CD4-positive, alpha-beta T cell (primary cell): ENCODE data around the gene CTDSP2. TPM values are rescaled to one million over a fixed set of nuclear protein-coding genes. Genes with fewer than 3 reads are reported as not detected.
"Not testable (repeated sequence)": the region's sequence is repeated elsewhere in the genome, so short reads cannot be mapped to it uniquely, and the experiment has no call there.

Experiments
- ATAC-seq: fragments of 200-7000 bp; cut with Tn5 transposase; one replicate; pipeline ENCODE4 v1.10.0; 2022; ENCODE audit warnings: mild to moderate bottlenecking; ENCODE audit not compliant: poor library complexity
- CTCF ChIA-PET: fragments of 350-600 bp; sonication (Branson Sonifier 250); formaldehyde crosslinking; loops from one replicate; lab custom pipeline; 2021; ENCODE audit warnings: antibody characterized with exemption, inconsistent platforms; lab: Charles Lee
- POLR2A ChIA-PET: fragments of 350-600 bp; sonication (Branson Sonifier 250); formaldehyde crosslinking; loops from one replicate; lab custom pipeline; 2021; ENCODE audit warnings: antibody characterized with exemption, inconsistent platforms; lab: Charles Lee
- DNase-seq, 14 experiments: peaks; one replicate each; pipeline ENCODE4 v3.0.0-alpha.2; 2013 to 2020; ENCODE audit warnings: mixed read lengths in 2 of 14
- H3K27ac ChIP-seq, 2 donors: one replicate each; pipeline versions ENCODE4 v1.5.1 to v1.7.0; 2013; ENCODE audit warnings: low read length in 2 of 2, low read depth in 1 of 2, mild to moderate bottlenecking in 1 of 2
- H3K27me3 ChIP-seq, 2 experiments: 1 replicate in 1 of 2; 2 replicates in 1 of 2; pipeline versions ENCODE4 v1.6.1 to v1.7.0; 2013; ENCODE audit warnings: low read length in 2 of 2, control low read depth in 1 of 2, mild to moderate bottlenecking in 1 of 2, moderate library complexity in 1 of 2; ENCODE audit not compliant: insufficient read depth in 2 of 2, control insufficient read depth in 1 of 2
- H3K36me3 ChIP-seq: one replicate; pipeline ENCODE4 v1.6.1; 2013; ENCODE audit warnings: low read length, control low read depth; ENCODE audit not compliant: insufficient read depth
- H3K4me1 ChIP-seq: one replicate; pipeline ENCODE4 v1.6.1; 2013; ENCODE audit warnings: low read length, control low read depth; ENCODE audit not compliant: insufficient read depth
- H3K4me3 ChIP-seq: one replicate; pipeline ENCODE4 v1.5.1; 2013; ENCODE audit warnings: mild to moderate bottlenecking, low read length, moderate library complexity
- H3K9me3 ChIP-seq, 2 experiments: 1 replicate in 1 of 2; 2 replicates in 1 of 2; pipeline versions ENCODE4 v1.6.1 to v1.7.0; 2013; ENCODE audit warnings: low read length in 2 of 2, mild to moderate bottlenecking in 2 of 2, control low read depth in 1 of 2, moderate library complexity in 1 of 2; ENCODE audit not compliant: control insufficient read depth in 1 of 2, insufficient read depth in 1 of 2
- H3K27ac Mint-ChIP-seq: one replicate; pipeline ENCODE4 v1.8.0; 2020; ENCODE audit warnings: mixed read lengths
- H3K27me3 Mint-ChIP-seq: one replicate; pipeline ENCODE4 v1.8.0; 2021; ENCODE audit warnings: mixed read lengths
- H3K36me3 Mint-ChIP-seq: one replicate; pipeline ENCODE4 v1.8.0; 2021; ENCODE audit warnings: low read depth, mixed read lengths
- H3K4me1 Mint-ChIP-seq: one replicate; pipeline ENCODE4 v1.8.0; 2021; ENCODE audit warnings: low read depth, mixed read lengths
- H3K4me3 Mint-ChIP-seq: one replicate; pipeline ENCODE4 v1.8.0; 2020; ENCODE audit warnings: mild to moderate bottlenecking, mixed read lengths
- H3K9me3 Mint-ChIP-seq: one replicate; pipeline ENCODE4 v1.8.0; 2020; ENCODE audit warnings: mixed read lengths
- CTCF ChIP-seq: fragments of 200-600 bp; IDR thresholded peaks from one replicate; pipeline ENCODE4 v1.8.0; 2022; ENCODE audit warnings: antibody characterized with exemption, mild to moderate bottlenecking
- intact Hi-C, 2 experiments: fragments of 100-400 bp; cut with DNase I in 1 of 2; cut with micrococcal nuclease in 1 of 2; formaldehyde crosslinking; loops; one replicate each; pipeline versions ENCODE4 v1.15.1 to v1.9.0; 2023 to 2025; cut with DNase I, micrococcal nuclease
- total RNA-seq, 174 experiments: library from RNA in 2 of 174; stranded (reverse) in 2 of 174; gene quantifications; one replicate each; pipeline ENCODE4 v1.2.3 and lab custom pipeline; 2021 to 2026

The CTDSP2 gene
- total RNA-seq, 2 experiments from 2014 or later, result 86.2 to 86.4 TPM

- DNase-seq (no peak), ATAC-seq (no peak)
- Histone ChIP-seq H3K9me3 (peaks cover 5 to 14% of the 10 kb centered on the region in 2 experiments), H3K27me3 (no peaks in the 10 kb centered on the region), H3K4me3 (no peak overlapping the region), H3K27ac (no peak overlapping the region), H3K4me1 (no peaks in the 10 kb centered on the region), H3K36me3 (no peaks in the 10 kb centered on the region)
- TF ChIP-seq CTCF, result no peak
- intact Hi-C loops, result no loop called here
- no peak overlapping the region for H3K4me3 Mint-ChIP-seq
- no peaks in the 10 kb centered on the region for H3K27me3 Mint-ChIP-seq
- peaks cover 4% of the 10 kb centered on the region for H3K9me3 Mint-ChIP-seq
- H3K27ac Mint-ChIP-seq, result no peak overlapping the region
- H3K4me1 Mint-ChIP-seq, result no peaks in the 10 kb centered on the region
- CTCF ChIA-PET, result interaction anchor here (1.5 kb wide), 1 partner anchor 14 kb away, joined by 3 read pairs; no protein-coding TSS in a partner anchor
- POLR2A ChIA-PET, result no interaction called here
- H3K36me3 Mint-ChIP-seq, result peaks cover 6% of the 10 kb centered on the region
Observed at GRCh38 chr12:57882575-57882974, 36.0 kb upstream of the CTDSP2 start.

- no peaks in the 10 kb centered on the region for H3K4me1 Mint-ChIP-seq
- H3K4me3 Mint-ChIP-seq, result no peak overlapping the region
- no peak for DNase-seq
- peaks cover 5 to 14% of the 10 kb centered on the region in 2 experiments for H3K9me3 ChIP-seq
- H3K4me1 ChIP-seq, result no peaks in the 10 kb centered on the region
- ChIA-PET POLR2A (no interaction called here), CTCF (no interaction called here)
- no peak for TF ChIP-seq CTCF
- peaks cover 4% of the 10 kb centered on the region for H3K9me3 Mint-ChIP-seq
- H3K27ac Mint-ChIP-seq, result no peak overlapping the region
- intact Hi-C loops, result no loop called here
- H3K27me3 ChIP-seq, result no peaks in the 10 kb centered on the region
- no peak overlapping the region for H3K4me3 ChIP-seq
- H3K36me3 Mint-ChIP-seq, result peaks cover 6% of the 10 kb centered on the region
- ATAC-seq, result no peak
- no peaks in the 10 kb centered on the region for H3K36me3 ChIP-seq
- H3K27ac ChIP-seq, result no peak overlapping the region
- H3K27me3 Mint-ChIP-seq, result no peaks in the 10 kb centered on the region
Observed at GRCh38 chr12:57881475-57881874, 34.9 kb upstream of the CTDSP2 start.

- H3K4me1 ChIP-seq, H3K4me3 Mint-ChIP-seq, H3K36me3 ChIP-seq, POLR2A ChIA-PET, H3K4me3 ChIP-seq, H3K36me3 Mint-ChIP-seq, H3K4me1 Mint-ChIP-seq, H3K27me3 ChIP-seq, DNase-seq, CTCF ChIA-PET, ATAC-seq, H3K9me3 Mint-ChIP-seq, H3K27ac Mint-ChIP-seq, intact Hi-C loops, H3K27me3 Mint-ChIP-seq, H3K27ac ChIP-seq: not testable (repeated sequence)
- H3K9me3 ChIP-seq, result peaks cover 5 to 14% of the 10 kb centered on the region in 2 experiments
Observed at GRCh38 chr12:57881035-57881434, 34.5 kb upstream of the CTDSP2 start.

- ATAC-seq, result no peak
- H3K9me3 Mint-ChIP-seq, result no peaks in the 10 kb centered on the region
Observed at GRCh38 chr12:57877876-57878275, 31.3 kb upstream of the CTDSP2 start.

More at GRCh38 chr12:57877876-57878275, 31.3 kb upstream of the CTDSP2 start:
- H3K4me3 ChIP-seq, result no peak overlapping the region
- no peak overlapping the region for H3K27ac ChIP-seq
- POLR2A ChIA-PET, result no interaction called here
- no peaks in the 10 kb centered on the region for H3K4me1 ChIP-seq
- intact Hi-C loops, result no loop called here
- Mint-ChIP-seq H3K4me3 (no peak overlapping the region), H3K4me1 (no peaks in the 10 kb centered on the region), H3K36me3 (no peaks in the 10 kb centered on the region), H3K27ac (no peak overlapping the region), H3K27me3 (no peaks in the 10 kb centered on the region)
- CTCF ChIA-PET, result interaction anchor here (0.6 kb wide), 1 partner anchor 1525 kb away, joined by 4 read pairs; no protein-coding TSS in a partner anchor
- no peak for TF ChIP-seq CTCF
- DNase-seq, result no peak
- no peaks in the 10 kb centered on the region for H3K36me3 ChIP-seq
- peaks cover 0 to 2% of the 10 kb centered on the region in 2 experiments for H3K27me3 ChIP-seq
- no peaks in the 10 kb centered on the region for H3K9me3 ChIP-seq
